CD4-positive, alpha-beta T cell treated with Interleukin-2 at 100 ng/mL for 4 hours (primary cell): ENCODE results near the gene ABCG4.
A peak's percentile ranks its signal among the peaks of the same experiment; 100 is the strongest.
"Not testable (repeated sequence)": the region's sequence is repeated elsewhere in the genome, so short reads cannot be mapped to it uniquely, and the experiment has no call there.

Source experiments
- DNase-seq: peaks from one replicate; pipeline ENCODE4 v3.0.0-alpha.2; 2020; ENCODE audit warnings: low spot score

ABCG4 gene

DNA sequence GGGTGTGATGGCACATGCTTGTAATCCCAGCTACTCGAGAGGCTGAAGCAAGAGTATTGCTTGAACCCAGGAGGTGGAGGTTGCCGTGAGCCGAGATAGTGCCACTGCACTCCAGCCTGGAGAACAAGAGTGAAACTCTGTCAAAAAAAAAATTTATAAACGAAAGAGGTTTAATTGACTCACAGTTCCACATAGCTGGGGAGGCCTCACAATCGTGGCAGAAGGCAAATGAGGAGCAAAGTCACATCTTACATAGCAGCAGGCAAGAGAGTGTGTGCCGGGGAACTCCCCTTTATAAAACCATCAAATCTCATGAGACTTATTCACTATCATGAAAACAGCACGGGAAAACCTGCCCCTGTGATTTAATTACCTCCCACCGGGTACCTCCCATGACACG is 35.5 kb downstream of the ABCG4 start:
- DNase-seq, result not testable (repeated sequence)

GRCh38 chr11:119185981-119186634 is 37.3 kb downstream of the ABCG4 start:
- no peak for DNase-seq

DNA sequence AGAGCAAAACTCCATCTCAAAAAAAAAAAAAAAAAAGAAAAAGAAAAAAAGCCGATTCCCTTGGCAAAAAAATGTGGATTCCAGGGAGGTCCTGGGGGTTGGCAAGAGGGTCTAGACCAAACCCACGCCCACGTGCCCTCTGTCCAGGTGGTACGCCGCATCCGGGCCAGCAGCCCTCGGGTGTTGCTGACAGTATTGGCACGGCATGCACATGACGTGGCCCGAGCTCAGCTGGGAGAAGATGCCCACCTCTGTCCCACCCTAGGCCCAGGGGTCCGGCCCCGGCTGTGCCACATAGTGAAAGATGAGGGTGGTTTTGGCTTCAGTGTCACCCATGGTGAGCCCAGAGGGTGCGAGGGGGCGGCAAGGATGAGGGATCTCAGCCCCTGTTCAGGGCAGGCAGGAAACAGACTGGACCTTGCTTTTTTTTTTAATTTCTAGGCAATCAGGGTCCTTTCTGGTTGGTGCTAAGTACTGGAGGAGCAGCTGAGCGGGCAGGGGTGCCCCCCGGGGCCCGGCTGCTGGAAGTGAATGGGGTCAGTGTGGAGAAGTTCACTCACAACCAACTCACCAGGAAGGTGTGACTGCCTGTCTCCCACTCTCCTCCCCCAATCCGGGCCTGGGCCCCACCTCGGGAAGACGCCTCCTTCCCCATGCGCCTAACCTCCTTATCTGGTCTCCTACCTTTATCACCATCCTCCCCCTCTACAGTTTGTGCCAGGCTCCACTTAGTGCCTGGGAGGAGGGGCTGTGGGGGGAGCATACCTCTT is 38.5 kb downstream of the ABCG4 start:
- no peak for DNase-seq

DNA sequence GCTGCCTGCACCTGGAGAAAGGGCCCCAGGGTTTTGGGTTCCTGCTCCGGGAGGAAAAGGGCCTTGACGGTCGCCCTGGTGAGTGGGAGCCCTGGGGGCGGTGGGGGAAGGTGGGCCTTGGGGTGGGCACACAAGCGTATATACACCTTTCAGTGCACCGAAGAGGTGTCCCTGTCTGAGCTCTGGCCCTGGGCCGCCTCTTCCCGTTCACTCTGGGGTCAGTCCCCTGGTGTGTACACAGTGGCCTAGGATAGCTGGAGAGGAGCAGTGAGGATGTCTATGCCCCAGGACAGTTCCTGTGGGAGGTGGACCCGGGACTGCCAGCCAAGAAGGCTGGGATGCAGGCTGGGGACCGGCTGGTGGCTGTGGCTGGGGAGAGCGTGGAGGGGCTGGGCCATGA is 39.2 kb downstream of the ABCG4 start:
- no peak for DNase-seq

- DNase-seq, result no peak
These were observed 40.0 kb downstream of the ABCG4 start for GRCh38 chr11:119188887-119189286.

- DNase-seq, result no peak
These were observed 40.5 kb downstream of the ABCG4 start for GRCh38 chr11:119189393-119189792.

DNA sequence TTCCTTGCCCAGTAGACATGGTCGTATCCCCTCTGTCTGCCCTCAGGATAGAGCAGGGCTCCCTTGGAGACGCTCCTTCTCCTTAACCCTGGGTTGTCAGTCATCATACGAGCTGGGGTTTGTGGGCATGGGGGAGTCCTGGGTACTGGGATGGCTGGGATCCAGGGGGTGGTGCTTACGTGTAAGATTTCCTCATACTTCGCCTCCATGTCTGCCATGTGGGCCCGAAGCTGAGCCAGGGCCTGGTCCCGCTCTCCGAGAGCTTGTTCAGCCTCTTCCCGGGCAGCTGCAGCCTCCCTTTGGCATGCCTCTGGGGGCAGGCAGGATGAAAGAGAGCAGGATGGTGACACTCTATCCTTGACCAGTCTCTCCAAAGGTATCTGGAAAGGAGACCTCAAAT is 41.7 kb downstream of the ABCG4 start:
- no peak for DNase-seq

- not testable (repeated sequence) for DNase-seq
These were observed 42.4 kb downstream of the ABCG4 start for GRCh38 chr11:119191265-119191664.

DNA sequence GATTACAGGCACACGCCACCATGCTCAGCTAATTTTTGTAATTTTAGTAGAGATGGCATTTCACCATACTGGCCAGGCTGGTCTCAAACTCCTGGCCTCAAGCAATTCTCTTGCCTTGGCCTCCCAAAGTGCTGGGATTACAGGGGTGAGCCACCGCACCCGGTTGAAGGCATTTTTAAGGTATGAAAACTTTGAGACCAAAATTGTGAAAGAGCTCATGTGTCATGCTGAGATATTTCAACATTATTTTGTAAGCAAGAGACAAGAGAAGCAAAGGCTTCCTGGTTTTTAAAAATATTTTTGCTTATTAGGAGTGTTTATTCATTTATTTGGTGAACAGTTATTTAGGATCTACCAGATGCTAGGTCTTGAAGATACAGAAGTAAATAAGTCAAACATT is 43.3 kb downstream of the ABCG4 start:
- no peak for DNase-seq

- DNase-seq, result no peak
These were observed 44.1 kb downstream of the ABCG4 start for GRCh38 chr11:119193001-119193400.

- DNase-seq, result no peak
These were observed 44.8 kb downstream of the ABCG4 start for GRCh38 chr11:119193626-119194025.

- DNase-seq, result no peak
These were observed 46.1 kb downstream of the ABCG4 start for GRCh38 chr11:119194811-119195440.

GRCh38 chr11:119195680-119196079 is 46.8 kb downstream of the ABCG4 start:
- no peak for DNase-seq

GRCh38 chr11:119196833-119197483 is 48.1 kb downstream of the ABCG4 start:
- DNase-seq, result peak; percentile 83

- no peak for DNase-seq
These were observed 50.1 kb downstream of the ABCG4 start for GRCh38 chr11:119198925-119199324.

- DNase-seq, result not testable (repeated sequence)
These were observed 52.4 kb downstream of the ABCG4 start for GRCh38 chr11:119201236-119201635.

DNA sequence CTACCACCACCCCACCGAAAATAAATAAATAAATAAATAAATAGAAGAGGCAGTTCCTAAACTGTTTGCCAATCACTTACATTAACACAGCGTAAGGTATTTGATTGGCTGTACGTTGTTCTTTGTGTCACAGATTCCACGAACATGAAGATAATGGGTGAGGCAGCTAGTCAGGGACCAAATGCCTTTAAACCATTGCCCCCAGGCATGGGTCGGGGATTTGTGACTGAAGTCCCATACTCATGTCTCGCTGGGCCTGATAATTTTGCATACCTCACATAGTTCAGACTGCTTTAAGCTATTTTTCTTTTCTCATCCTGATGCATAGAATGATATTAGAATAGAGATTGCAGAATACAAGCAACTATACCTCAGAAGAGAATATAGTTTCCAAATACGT is 53.7 kb downstream of the ABCG4 start:
- no peak for DNase-seq

DNA sequence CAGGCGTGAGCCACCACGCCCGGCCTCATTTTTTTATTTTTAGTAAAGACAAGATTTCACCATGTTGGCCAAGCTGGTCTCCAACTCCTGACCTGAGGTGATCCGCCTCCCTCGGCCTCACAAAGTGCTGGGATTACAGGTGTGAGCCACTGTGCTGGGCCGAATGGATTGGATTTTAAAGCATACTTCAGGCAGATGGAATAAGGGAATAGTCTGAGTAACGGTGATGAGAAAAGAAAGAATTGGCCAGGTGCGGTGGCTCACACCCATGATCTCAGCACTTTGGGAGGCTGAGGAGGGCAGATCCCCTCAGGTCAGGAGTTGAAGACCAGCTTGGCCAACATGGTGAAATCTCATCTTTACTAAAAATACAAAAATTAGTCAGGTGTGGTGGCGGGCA is 55.2 kb downstream of the ABCG4 start:
- no peak for DNase-seq

DNA sequence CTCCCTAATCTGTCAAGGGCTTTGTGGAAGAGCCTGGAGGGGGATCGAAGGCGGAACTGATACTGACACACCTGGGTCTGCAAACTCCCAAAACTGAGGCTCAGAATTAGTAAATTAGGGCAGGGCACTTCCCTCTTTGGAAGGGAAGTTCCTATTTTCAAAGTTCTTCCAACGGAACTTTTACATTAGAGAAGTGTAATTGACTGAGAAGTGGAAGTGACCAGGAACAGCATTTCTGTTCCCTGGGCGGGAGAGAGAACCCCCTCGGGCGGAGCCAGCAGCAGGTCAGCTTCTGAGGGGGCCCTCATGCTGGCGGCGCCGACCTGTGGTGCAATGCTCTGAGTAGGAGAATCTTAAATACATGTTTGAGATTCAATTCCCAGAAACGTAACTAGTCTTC is 56.2 kb downstream of the ABCG4 start:
- DNase-seq, result no peak

DNA sequence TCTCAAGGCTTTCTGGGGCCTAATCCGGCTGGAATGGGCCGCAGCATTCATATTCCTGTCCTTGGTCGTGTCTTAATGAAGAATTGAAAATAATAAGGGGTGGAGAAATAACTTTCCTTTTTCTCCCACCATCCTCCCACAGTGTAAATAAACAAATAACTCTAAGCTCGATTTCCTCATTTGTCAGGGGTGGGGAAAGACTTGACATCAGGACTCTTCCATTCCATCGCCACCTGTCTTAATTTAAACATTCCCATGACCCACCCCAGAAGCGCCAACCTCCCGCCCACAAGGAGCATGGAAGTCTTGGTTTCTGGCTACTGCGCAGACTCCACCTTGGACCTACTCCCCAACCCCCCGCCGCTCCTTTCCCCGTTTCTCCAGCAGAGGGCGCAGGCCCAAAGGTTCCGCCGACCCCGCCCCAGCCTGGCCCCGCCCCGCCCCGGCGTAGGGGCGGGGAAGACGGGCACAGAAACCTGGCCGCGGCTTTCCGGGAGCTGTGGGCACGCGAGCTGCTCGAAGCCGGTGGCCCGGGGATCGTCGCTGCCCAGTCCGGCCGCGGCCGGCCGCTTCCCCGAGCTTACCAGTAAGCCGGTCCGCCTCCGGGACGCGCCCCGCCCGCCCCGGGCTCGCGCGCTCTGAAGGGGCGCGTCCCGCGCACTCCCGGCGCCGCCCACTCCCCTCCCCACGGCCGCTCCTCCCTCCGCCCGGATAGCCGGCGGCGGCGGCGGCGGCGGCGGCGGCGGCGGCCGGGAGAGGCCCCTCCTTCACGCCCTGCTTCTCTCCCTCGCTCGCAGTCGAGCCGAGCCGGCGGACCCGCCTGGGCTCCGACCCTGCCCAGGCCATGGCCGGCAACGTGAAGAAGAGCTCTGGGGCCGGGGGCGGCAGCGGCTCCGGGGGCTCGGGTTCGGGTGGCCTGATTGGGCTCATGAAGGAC is 57.0 kb downstream of the ABCG4 start, which contains the start of gene CBL:
Gene CBL, plus strand, starts transcription at position 766 of the 937 bp plus-strand sequence. Its CDS starts 79 bp downstream, at position 845.
- peak; percentile 96 for DNase-seq
